ENCODE measurements around the gene TRAPPC11.
A peak's percentile ranks its signal among the peaks of the same experiment; 100 is the strongest.

The TRAPPC11 gene

GRCh38 chr4:183638436-183638835 is 20.7 kb upstream of the TRAPPC11 start:
- no peak for DNase-seq

- DNase-seq: no peak
Measured at GRCh38 chr4:183639291-183639690, 19.8 kb upstream of the TRAPPC11 start.

- no peak for DNase-seq
Measured at GRCh38 chr4:183645326-183645725, 13.8 kb upstream of the TRAPPC11 start.

- DNase-seq: no peak
Measured at GRCh38 chr4:183657564-183657963, 1.5 kb upstream of the TRAPPC11 start.

GRCh38 chr4:183658362-183659028 is 598 bp upstream of the TRAPPC11 start:
- no peak for DNase-seq

- DNase-seq: no peak
Measured at GRCh38 chr4:183659872-183660242, 764 bp downstream of the TRAPPC11 start.

GRCh38 chr4:183666088-183666487 is 7.0 kb downstream of the TRAPPC11 start:
- DNase-seq: no peak

GRCh38 chr4:183670251-183670650 is 11.2 kb downstream of the TRAPPC11 start:
- DNase-seq: no peak

- DNase-seq: no peak
Measured at GRCh38 chr4:183670960-183671555, 12.0 kb downstream of the TRAPPC11 start.

GRCh38 chr4:183674153-183674552 is 15.1 kb downstream of the TRAPPC11 start:
- DNase-seq: no peak

GRCh38 chr4:183675625-183676024 is 16.5 kb downstream of the TRAPPC11 start:
- no peak for DNase-seq

GRCh38 chr4:183681119-183681518 is 22.0 kb downstream of the TRAPPC11 start:
- DNase-seq: no peak

GRCh38 chr4:183686461-183686860 is 27.4 kb downstream of the TRAPPC11 start:
- no peak for DNase-seq

GRCh38 chr4:183688216-183688615 is 29.1 kb downstream of the TRAPPC11 start:
- no peak for DNase-seq

GRCh38 chr4:183691006-183691405 is 31.9 kb downstream of the TRAPPC11 start:
- DNase-seq: no peak

GRCh38 chr4:183691897-183692296 is 32.8 kb downstream of the TRAPPC11 start:
- no peak for DNase-seq

GRCh38 chr4:183698909-183699308 is 39.8 kb downstream of the TRAPPC11 start:
- DNase-seq: no peak

- DNase-seq: no peak
Measured at GRCh38 chr4:183700407-183700806, 41.3 kb downstream of the TRAPPC11 start.

GRCh38 chr4:183702492-183702891 is 43.4 kb downstream of the TRAPPC11 start:
- no peak for DNase-seq

GRCh38 chr4:183714626-183715025 is 55.5 kb downstream of the TRAPPC11 start:
- no peak for DNase-seq

GRCh38 chr4:183716302-183716701 is 57.2 kb downstream of the TRAPPC11 start:
- DNase-seq: no peak

GRCh38 chr4:183718876-183719275 is 59.8 kb downstream of the TRAPPC11 start:
- DNase-seq: no peak

GRCh38 chr4:183721207-183722081 is 62.4 kb downstream of the TRAPPC11 start:
- DNase-seq: peak; percentile 15
